Endothelial cell of umbilical vein (primary cell): Measurements from ENCODE around the gene ABI3. TPM values are rescaled to one million over a fixed set of nuclear protein-coding genes. Genes with fewer than 3 reads are reported as not detected.

Experiments
- BruUV-seq: library from RNA; stranded (reverse); fragments of 400-500 nt; replicated peaks from 2 replicates; lab custom pipeline; 2021; lab: Mats Ljungman, UMichigan
- CTCF ChIA-PET: fragments of 300-600, 350-600 bp; sonication (Branson Sonifier 250); formaldehyde crosslinking; loops from one replicate; lab custom pipeline; 2021; ENCODE audit warnings: antibody characterized with exemption, inconsistent platforms; lab: Charles Lee
- POLR2A ChIA-PET: fragments of 300-600, 350-600 bp; sonication (Branson Sonifier 250); formaldehyde crosslinking; loops from one replicate; lab custom pipeline; 2021; ENCODE audit warnings: antibody characterized with exemption, inconsistent platforms; lab: Charles Lee
- DNase-seq: peaks from one replicate; pipeline ENCODE4 v3.0.0-alpha.2; 2011; ENCODE audit warnings: low read depth, low spot score
- FAIRE-seq: peaks from 2 replicates; lab custom pipeline; 2011; peaks lifted over from hg19 to GRCh38; lab: Jason Lieb, UNC
- H2AFZ ChIP-seq: 2 replicates; pipeline ENCODE4 v1.6.0; 2012; ENCODE audit warnings: low read depth, low read length, control low read depth, inconsistent platforms
- H3K27ac ChIP-seq: 2 replicates; pipeline ENCODE4 v1.5.1; 2011; ENCODE audit warnings: low read depth, mild to moderate bottlenecking, control low read depth, low read length, moderate library complexity; ENCODE audit not compliant: insufficient read depth
- H3K27me3 ChIP-seq, 2 experiments: 2 replicates each; pipeline versions ENCODE4 v1.6.0 to v1.6.1; 2011; ENCODE audit warnings: low read length in 2 of 2, mixed read lengths in 1 of 2; ENCODE audit not compliant: control insufficient read depth in 2 of 2, insufficient read depth in 2 of 2
- H3K36me3 ChIP-seq, 2 experiments: 2 replicates in 1 of 2; 3 replicates in 1 of 2; pipeline ENCODE4 v1.5.1; 2011; ENCODE audit warnings: low read length in 2 of 2, mild to moderate bottlenecking in 1 of 2, moderate library complexity in 1 of 2; ENCODE audit not compliant: control insufficient read depth in 2 of 2, insufficient read depth in 2 of 2; ENCODE audit errors: extremely low read depth in 1 of 2
- H3K4me1 ChIP-seq: 3 replicates; pipeline ENCODE4 v1.5.1; 2011; ENCODE audit warnings: mild to moderate bottlenecking, low read length; ENCODE audit not compliant: control insufficient read depth, insufficient read depth; ENCODE audit errors: extremely low read depth
- H3K4me2 ChIP-seq: 2 replicates; pipeline ENCODE4 v1.6.1; 2011; ENCODE audit warnings: low read length, control low read depth, mixed read lengths; ENCODE audit not compliant: insufficient read depth
- H3K4me3 ChIP-seq, 3 experiments: fragments of 200-600 bp in 1 of 3; sonication (generic), shearing (Covaris generic) in 1 of 3; replicated peaks in 1 of 3; 2 replicates each; pipeline ENCODE4 v1.5.1; 2011 to 2016; ENCODE audit warnings: control low read depth in 3 of 3, low read length in 3 of 3, mild to moderate bottlenecking in 2 of 3, inconsistent platforms in 1 of 3, low read depth in 1 of 3, moderate library complexity in 1 of 3; ENCODE audit not compliant: insufficient read depth in 1 of 3
- H3K79me2 ChIP-seq: 2 replicates; pipeline ENCODE4 v1.6.0; 2012; ENCODE audit warnings: low read length, inconsistent platforms; ENCODE audit not compliant: control insufficient read depth, insufficient read depth
- H3K9ac ChIP-seq: replicated peaks from 2 replicates; pipeline ENCODE3; 2011; ENCODE audit warnings: low read length, control low read depth; ENCODE audit not compliant: insufficient read depth; ENCODE audit errors: extremely low read depth
- H3K9me1 ChIP-seq: replicated peaks from 3 replicates; pipeline ENCODE4 v1.6.0; 2011; ENCODE audit warnings: mild to moderate bottlenecking, low read length; ENCODE audit not compliant: control insufficient read depth, insufficient read depth; ENCODE audit errors: extremely low read depth
- H3K9me3 ChIP-seq: replicated peaks from 2 replicates; pipeline ENCODE4 v1.5.1; 2012; ENCODE audit warnings: low read length, inconsistent platforms; ENCODE audit not compliant: control insufficient read depth, insufficient read depth
- H4K20me1 ChIP-seq: replicated peaks from 2 replicates; pipeline ENCODE3; 2011; ENCODE audit warnings: mild to moderate bottlenecking, low read length; ENCODE audit not compliant: control insufficient read depth, insufficient read depth; ENCODE audit errors: extremely low read depth
- EZH2 ChIP-seq: IDR thresholded peaks from 2 replicates; pipeline ENCODE4 v1.6.1; 2012; ENCODE audit warnings: borderline replicate concordance, low read depth, mild to moderate bottlenecking, moderate library complexity, low read length, inconsistent platforms; ENCODE audit not compliant: severe bottlenecking
- FOS ChIP-seq: IDR thresholded peaks from 2 replicates; pipeline ENCODE4 v1.6.1; 2011; ENCODE audit warnings: mild to moderate bottlenecking, low read length, moderate library complexity, borderline replicate concordance; ENCODE audit not compliant: insufficient read depth
- GATA2 ChIP-seq: IDR thresholded peaks from 2 replicates; pipeline ENCODE4 v1.7.0; 2011; ENCODE audit warnings: low read depth, mild to moderate bottlenecking, moderate library complexity, mixed read lengths, low read length; ENCODE audit not compliant: insufficient read length, insufficient read depth
- JUN ChIP-seq: IDR thresholded peaks from 2 replicates; pipeline ENCODE4 v1.6.1; 2011; ENCODE audit warnings: borderline replicate concordance, low read depth; ENCODE audit not compliant: insufficient read length, insufficient read depth
- MYC ChIP-seq: IDR thresholded peaks from one replicate; pipeline ENCODE4 v1.6.1; 2011; ENCODE audit warnings: mild to moderate bottlenecking, low read depth, low read length
- POLR2A ChIP-seq: IDR thresholded peaks from 2 replicates; pipeline ENCODE4 v1.6.1; 2012; ENCODE audit warnings: low read depth, mild to moderate bottlenecking, control low read depth, low read length
- POLR2AphosphoS5 ChIP-seq: IDR thresholded peaks from 2 replicates; pipeline ENCODE4 v1.6.1; 2012; ENCODE audit warnings: low read depth, mild to moderate bottlenecking, control low read depth, low read length, moderate library complexity; ENCODE audit not compliant: insufficient read depth
- dilution Hi-C: fragments of 300-500 bp; cut with MboI; formaldehyde crosslinking; loops from one replicate; pipeline ENCODE4 v1.15.0; 2019; ENCODE audit warnings: low sequenced_read_pairs; ENCODE audit not compliant: extremely low pct_ligation_motif_present
- intact Hi-C: fragments of 100-400 bp; cut with micrococcal nuclease; formaldehyde crosslinking; loops from one replicate; pipeline ENCODE4 v1.10.0; 2022
- polyA plus RNA-seq, 4 experiments: library from polyadenylated mRNA; depleted of rRNA in 3 of 4; stranded (reverse) in 3 of 4; unstranded in 1 of 4; fragments of >200 nt; gene quantifications; 2 replicates each; pipeline versions ENCODE4 v1.2.1 to v1.2.3, GENCODE V29; 2011 to 2012; ENCODE audit warnings: missing spikeins in 1 of 4
- total RNA-seq: library from RNA; stranded (reverse); gene quantifications from 2 replicates; pipeline ENCODE4 v1.2.3, GENCODE V29; 2021
- TF ChIP-seq, protein P1 (sequence below): IDR thresholded peaks from 2 replicates; pipeline ENCODE4 v1.6.1; 2011; ENCODE audit not compliant: insufficient read depth, insufficient read length
- TF ChIP-seq, protein P2 (sequence below), 2 donors: IDR thresholded peaks; 1 replicate in 1 of 2; 2 replicates in 1 of 2; pipeline ENCODE4 v1.5.1; 2011; ENCODE audit warnings: low read length in 2 of 2, mild to moderate bottlenecking in 2 of 2, moderate library complexity in 2 of 2, control low read depth in 1 of 2, inconsistent platforms in 1 of 2, low read depth in 1 of 2; ENCODE audit not compliant: insufficient read depth in 1 of 2; ENCODE audit errors: extremely low read depth in 1 of 2

ABI3 gene
- total and polyA plus RNA-seq, 2 donors (not counting 3 experiments of a cell fraction or from before 2014, with no cell fraction given) = 35.2 to 35.5 TPM

DNA sequence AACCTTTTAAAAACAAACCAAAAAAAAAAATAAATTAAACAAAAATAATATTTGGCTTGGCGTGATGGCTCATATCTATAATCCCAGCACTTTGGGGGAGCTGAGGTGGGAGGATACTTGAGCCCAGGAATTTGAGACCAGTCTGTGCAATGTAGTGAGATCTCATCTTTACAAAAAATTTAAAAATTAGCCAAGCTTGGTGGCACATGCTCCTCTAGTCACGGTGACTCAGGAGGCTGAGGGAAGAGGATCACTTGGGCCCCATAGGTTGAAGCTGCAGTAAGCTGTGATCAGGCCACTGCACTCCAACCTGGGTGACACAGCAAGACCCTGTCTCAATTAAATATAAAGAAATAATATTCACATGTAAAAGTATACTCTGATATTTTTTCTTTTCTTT is 12.3 kb upstream of the ABI3 start:
- intact Hi-C loops = no loop called here

More for the DNA sequence above, 12.3 kb upstream of the ABI3 start:
- TF ChIP-seq, protein P1, sequence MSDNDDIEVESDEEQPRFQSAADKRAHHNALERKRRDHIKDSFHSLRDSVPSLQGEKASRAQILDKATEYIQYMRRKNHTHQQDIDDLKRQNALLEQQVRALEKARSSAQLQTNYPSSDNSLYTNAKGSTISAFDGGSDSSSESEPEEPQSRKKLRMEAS = no peak
- no peak for TF ChIP-seq GATA2
- no peak for TF ChIP-seq EZH2
- TF ChIP-seq POLR2AphosphoS5 = no peak
- TF ChIP-seq, protein P2, sequence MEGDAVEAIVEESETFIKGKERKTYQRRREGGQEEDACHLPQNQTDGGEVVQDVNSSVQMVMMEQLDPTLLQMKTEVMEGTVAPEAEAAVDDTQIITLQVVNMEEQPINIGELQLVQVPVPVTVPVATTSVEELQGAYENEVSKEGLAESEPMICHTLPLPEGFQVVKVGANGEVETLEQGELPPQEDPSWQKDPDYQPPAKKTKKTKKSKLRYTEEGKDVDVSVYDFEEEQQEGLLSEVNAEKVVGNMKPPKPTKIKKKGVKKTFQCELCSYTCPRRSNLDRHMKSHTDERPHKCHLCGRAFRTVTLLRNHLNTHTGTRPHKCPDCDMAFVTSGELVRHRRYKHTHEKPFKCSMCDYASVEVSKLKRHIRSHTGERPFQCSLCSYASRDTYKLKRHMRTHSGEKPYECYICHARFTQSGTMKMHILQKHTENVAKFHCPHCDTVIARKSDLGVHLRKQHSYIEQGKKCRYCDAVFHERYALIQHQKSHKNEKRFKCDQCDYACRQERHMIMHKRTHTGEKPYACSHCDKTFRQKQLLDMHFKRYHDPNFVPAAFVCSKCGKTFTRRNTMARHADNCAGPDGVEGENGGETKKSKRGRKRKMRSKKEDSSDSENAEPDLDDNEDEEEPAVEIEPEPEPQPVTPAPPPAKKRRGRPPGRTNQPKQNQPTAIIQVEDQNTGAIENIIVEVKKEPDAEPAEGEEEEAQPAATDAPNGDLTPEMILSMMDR (IDR thresholded peaks at IDR 0.05; ENCODE audit: extremely low read depth in 1 of 2, insufficient read depth in 1 of 2, low read depth in 1 of 2, low read length in 2 of 2) = no peak
- TF ChIP-seq FOS = no peak
- no peak for TF ChIP-seq MYC
- no peak for TF ChIP-seq POLR2A
- TF ChIP-seq JUN = no peak
- dilution Hi-C loops = no loop called here
- H3K9me3 ChIP-seq = no peaks in the 10 kb centered on the region
- H3K4me3 ChIP-seq = no peak overlapping the region
- CTCF ChIA-PET = interaction anchor here (1.1 to 15.9 kb wide), 5 partner anchors 11 to 93 kb away, joined by 8 to 212 read pairs (median 10); partner anchors contain the start of genes ABI3, GNGT2 and PHOSPHO1
- H3K27ac ChIP-seq = no peak overlapping the region
- BruUV-seq = no TSS peak
- no peak overlapping the region for H2AFZ ChIP-seq
- H4K20me1 ChIP-seq = no peaks in the 10 kb centered on the region
- DNase-seq (no peak), FAIRE-seq (no peak)
- H3K9ac ChIP-seq = no peak overlapping the region
- no peaks in the 10 kb centered on the region for H3K27me3 ChIP-seq
- H3K36me3 ChIP-seq = no peaks in the 10 kb centered on the region
- peaks cover 20% of the 10 kb centered on the region for H3K4me1 ChIP-seq
- no peak overlapping the region for H3K4me2 ChIP-seq
- POLR2A ChIA-PET = interaction anchor here (0.6 kb wide), 1 partner anchor 534 kb away, joined by 3 read pairs; no protein-coding TSS in a partner anchor
- no peaks in the 10 kb centered on the region for H3K79me2 ChIP-seq
- no peaks in the 10 kb centered on the region for H3K9me1 ChIP-seq
